Measurements from ENCODE around the gene ADCY1.

- TF ChIP-seq CTCF (conservative IDR thresholded peaks at IDR 0.05; ENCODE audit: low read depth, low read length) (no peak), EZH2phosphoT487 (IDR thresholded peaks at IDR 0.05; ENCODE audit: borderline replicate concordance, low read length) (no peak)
Measured at GRCh38 chr7:45610019-45610418, 35.9 kb downstream of the ADCY1 start.

Measured in PC-3 (cell line).